ENCODE results near the gene HYLS1.
"Not testable (repeated sequence)": the region's sequence is repeated elsewhere in the genome, so short reads cannot be mapped to it uniquely, and the experiment has no call there.

The HYLS1 gene

GRCh38 chr11:125887373-125888324, at the start of gene HYLS1:
TSS of gene HYLS1 (plus strand) at chr11:125887668. CDS start at chr11:125899369, 11,701 bp downstream.
- DNase-seq, result peak; percentile 99

- no peak for DNase-seq
Observed at GRCh38 chr11:125842321-125842948, 45.0 kb upstream of the HYLS1 start.

GRCh38 chr11:125846188-125846587, 41.3 kb upstream of the HYLS1 start:
- no peak for DNase-seq

GRCh38 chr11:125857670-125858069, 29.8 kb upstream of the HYLS1 start:
- DNase-seq, result not testable (repeated sequence)

DNA sequence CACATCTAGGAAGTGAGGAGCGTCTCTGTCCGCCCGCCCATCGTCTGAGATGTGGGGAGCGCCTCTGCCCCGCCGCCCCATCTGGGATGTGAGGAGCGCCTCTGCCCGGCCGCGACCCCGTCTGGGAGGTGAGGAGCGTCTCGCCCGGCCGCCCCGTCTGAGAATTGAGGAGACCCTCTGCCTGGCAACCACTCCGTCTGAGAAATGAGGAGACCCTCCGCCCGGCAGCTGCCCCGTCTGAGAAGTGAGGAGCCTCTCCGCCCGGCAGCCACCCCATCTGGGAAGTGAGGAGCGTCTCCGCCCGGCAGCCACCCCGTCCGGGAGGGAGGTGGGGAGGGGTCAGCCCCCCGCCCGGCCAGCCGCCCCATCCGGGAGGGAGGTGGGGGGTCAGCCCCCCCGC, 24.7 kb upstream of the HYLS1 start:
- not testable (repeated sequence) for DNase-seq

DNA sequence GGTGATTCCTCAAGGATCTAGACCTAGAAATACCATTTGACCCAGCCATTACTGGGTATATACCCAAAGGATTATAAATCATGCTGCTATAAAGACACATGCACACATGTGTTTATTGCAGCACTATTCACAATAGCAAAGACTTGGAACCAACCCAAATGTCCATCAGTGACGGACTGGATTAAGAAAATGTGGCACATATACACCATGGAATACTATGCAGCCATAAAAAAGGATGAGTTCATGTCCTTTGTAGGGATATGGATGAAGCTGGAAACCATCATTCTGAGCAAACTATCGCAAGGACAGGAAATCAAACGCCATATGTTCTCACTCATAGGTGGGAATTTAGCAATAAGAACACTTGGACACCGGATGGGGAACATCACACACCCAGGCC, 22.1 kb upstream of the HYLS1 start:
- not testable (repeated sequence) for DNase-seq

GRCh38 chr11:125869521-125869920, 17.9 kb upstream of the HYLS1 start:
- no peak for DNase-seq

DNA sequence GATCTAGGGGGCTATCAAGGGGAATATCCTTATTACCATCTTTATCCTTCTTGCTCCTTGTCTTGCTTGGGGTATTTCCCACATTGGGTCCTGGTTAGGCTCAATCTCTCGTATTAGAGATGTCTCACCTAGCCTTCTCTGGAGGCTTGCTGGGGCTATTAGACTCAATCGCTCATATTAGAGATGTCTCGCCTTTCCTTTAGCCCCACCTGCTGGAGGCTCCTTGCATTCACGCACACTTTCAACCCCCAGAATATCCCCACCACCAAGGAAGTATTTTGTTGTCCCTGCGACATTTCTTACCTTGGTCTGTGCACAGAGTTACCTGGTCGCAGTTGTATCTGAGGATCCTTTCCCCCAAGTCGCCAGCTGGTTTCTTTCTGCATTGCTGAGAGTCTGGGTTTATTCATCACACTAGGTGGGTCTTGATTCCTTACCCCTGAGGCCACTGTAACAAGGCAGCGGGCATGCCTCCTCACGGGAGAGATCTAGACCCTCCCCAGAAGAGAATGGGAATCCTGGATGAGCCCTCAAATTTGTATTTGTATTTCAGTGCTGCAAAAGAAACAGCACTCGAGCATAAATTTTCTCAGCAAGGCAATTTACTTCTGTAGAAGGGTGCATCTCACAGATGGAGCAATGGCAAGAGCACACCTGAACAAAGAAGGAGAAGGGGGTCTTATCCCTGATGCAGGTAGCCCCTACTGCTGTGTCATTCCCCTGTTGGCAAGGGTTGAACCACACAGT, 15.9 kb upstream of the HYLS1 start:
- no peak for DNase-seq

GRCh38 chr11:125872138-125872491, 15.4 kb upstream of the HYLS1 start:
- no peak for DNase-seq

DNA sequence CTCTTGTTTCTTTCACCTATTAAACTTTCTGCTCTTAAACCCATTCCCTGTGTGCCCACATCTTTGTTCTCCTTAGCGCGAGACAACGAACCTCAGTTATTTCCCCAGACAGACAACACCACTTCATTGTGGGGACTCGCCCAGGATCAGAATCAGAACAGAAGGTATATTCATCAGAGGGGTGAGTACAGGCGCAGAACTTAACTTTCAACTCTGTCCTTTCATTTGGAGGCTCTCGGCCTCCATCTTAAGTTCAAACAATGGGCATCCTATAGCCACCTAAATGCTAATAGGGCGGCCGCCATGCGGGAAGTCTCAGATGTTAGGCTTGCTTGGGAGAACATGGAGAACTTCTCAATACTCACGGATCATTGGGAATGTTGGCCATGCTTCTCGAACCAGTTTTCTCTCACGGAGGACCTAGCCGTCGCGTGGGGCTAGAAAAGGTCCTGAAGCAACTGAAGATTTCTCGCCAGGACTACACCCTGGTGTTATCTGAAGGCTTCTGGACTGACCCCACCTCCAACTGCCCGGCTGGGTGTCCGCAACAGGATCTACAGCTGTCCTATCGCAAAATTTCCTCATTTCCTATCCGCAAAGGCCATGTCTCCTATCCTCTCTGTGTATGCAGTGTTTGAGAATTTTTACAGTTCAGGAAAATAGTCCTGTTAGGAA, 13.4 kb upstream of the HYLS1 start:
- no peak for DNase-seq

DNA sequence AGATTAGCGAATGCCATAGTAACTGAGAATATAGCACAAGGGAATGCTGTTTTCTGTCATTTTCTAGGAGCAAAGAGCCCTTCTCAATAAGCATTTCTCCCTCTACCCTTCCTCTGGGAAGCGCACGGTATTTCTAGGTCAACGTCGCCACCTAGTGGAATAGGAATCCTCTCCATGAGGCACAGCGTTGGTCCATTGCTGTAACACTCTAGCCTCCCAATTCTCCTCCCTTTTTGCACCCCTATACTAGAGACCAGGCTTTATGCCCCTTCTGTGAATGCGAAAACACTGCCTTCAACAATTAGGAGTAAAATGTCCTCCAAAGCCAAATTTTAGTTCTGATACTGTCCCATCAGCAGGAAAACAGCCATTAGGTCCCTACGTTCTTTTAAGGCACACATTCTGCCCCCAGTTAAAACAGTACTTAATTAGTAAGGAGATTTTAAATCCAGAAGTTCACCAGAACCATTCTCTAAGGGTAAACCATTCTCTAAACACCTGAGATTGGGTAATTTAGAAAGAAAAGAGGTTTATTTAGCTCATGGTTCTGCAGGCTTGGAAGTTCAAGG, 12.8 kb upstream of the HYLS1 start:
- DNase-seq, result no peak

GRCh38 chr11:125881291-125881690, 6.2 kb upstream of the HYLS1 start:
- no peak for DNase-seq

DNA sequence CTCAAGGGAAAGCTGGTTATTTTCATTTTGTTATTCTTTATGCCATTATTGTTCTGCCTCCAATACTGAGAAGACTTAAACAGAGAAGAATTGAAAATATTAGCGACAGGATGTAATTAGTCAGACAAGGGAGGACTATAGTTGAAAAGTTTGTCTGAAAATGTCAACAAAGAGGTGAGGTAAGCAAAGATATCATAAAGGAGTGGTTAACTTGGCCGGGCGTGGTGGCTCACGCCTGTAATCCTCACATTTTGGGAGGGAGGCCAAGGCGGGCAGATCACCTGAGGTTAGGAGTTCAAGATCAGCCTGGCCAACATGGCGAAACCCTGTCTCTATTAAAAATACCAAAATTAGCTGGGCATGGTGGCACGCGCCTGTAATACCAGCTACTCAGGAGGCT, 4.1 kb upstream of the HYLS1 start:
- no peak for DNase-seq

GRCh38 chr11:125886997-125887372, 483 bp upstream of the HYLS1 start:
- DNase-seq, result no peak

DNA sequence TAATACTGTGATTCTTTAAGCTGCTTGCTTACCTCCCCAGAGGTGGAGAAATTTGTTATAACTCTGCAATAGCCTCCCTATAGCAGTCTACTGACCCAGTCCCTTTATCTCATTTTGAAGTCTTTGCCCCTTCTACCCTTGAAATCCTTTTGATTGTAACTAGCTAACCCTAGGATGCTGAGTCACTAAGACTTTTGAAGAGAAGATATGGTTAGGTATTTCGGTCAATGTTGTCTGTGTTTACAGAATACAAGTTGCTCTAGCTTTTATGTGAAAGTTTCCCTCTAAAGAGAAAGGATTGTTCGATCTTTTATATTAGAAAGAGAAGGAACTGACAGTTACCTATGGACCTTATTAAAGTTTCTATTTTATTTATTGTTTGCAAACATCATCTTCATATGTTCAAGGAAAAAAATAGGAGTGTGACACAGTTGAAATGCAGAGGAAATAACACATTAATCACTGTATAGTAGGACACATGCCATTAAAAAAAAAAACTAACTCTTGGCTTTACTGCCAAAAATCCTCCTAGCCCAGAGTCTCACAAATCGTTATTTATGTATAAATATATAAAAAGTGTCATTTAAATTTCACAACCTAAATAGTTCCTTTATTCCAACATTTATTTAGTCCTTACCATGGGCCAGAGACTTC, 3.1 kb downstream of the HYLS1 start:
- no peak for DNase-seq

- no peak for DNase-seq
Observed at GRCh38 chr11:125892071-125892470, 4.6 kb downstream of the HYLS1 start.

DNA sequence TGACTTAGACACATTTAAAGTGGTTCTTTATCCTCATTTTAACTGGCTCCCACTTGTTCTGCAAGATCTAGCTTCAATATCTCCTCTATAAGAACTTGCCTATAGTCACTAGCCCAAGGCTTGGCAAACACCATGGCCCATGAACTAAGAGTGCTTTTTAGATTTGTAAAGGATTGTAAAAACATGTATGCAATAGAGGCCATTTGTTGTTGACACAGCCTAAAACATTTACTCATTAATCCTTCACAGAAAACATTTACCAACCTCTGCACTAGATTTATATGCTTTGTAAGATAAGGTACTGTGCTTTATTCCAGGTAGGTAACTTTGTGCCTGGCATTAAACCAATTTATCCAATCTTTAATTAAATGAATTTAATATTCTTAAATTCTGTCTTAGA, 5.5 kb downstream of the HYLS1 start:
- no peak for DNase-seq

DNA sequence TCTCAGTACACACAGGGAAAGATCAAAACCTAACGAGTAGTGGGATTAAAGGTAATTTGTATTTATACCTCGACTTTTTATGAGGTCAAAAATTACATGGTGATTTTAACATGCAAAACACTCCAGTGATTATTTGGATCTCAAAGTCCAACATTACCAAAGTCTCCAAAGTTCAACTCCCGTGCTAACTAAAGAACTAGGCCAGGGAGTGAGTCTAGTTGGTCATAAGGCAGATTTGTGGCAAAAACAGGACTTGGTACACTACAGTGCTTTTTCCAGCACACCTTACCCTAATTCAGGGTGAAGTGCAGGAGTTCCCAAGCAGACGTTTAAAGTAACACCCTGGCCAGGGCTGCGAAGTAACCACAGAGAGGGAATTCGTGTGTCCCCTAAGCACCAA, 14.4 kb downstream of the HYLS1 start:
- DNase-seq, result no peak

DNA sequence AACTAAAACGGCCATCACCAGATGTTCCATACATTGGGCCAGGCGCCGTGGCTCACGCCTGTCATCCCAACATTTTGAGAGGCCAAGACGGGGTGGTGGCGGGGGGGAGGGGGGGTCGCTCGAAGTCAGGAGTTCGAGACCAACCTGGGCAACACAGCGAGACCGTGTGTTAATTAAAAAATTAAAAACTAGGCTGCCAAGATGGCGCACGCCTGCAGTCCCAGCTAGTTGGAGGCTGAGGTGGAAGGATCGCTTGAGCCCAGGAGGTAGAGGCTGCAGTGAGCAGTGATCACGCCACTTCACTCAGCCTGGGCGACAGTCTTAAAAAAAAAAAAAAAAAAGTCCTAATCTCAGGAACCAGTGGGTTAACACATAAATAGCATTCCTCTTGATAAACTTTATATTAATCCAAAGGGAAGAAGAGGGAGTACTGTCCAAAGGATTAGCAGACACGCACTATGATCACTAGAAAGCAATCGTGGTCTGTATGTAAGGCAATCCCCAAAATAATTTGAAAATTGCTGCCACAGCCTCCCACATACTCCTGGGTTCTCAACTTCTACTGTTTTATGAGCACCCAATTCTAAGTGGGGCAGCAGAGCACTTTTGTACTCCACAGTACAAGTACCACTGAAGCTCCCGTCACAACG, 14.9 kb downstream of the HYLS1 start:
- no peak for DNase-seq

DNA sequence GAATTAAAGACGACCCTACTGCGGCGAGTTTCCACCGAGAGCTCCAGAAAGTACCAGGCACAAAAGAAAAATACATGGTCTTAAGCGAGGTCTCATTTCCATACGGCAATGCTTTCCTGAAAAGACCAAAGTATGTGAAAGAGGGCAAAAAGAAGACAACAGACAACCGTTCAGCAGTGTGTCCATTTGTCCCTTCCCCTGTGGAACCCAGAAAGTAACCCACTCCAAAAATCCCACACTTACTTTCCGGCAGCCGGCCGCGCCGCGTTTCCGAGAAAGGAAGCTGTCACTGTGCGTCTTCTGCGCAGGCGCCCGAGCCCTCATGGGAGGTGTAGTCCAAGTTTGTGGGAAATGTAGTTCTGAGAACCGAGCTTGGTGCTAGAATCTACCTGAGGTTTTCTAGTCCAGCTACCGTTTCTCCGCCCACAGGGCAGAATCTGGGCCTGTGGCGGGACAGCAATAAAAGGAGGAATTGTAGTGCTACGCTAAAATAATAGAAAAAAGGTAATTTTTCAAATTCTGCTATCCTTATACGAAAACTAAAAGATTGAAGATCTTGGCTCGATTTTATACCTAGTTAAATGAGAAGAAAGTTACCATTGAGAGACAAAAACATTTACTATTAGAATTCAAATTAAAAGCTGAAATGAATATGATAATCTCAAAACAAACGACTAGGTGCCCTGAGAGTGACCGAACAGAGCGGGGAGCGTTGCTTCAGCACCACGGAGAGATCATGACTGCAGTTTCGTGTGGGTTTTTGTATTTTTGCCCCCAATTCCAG, 15.7 kb downstream of the HYLS1 start, which contains the start of gene PUS3:
Gene PUS3, minus strand, starts transcription at position 280 of the 784 bp plus-strand sequence. CDS start 6,922 bp downstream, outside the sequence.
- DNase-seq, result peak; percentile 85

Data from activated CD4-positive, CD25-positive, alpha-beta regulatory T cell treated with anti-CD3 and anti-CD28 coated beads, Interleukin-2, amount 50 U/mL, for 72 hours (primary cell).